Psoas muscle (tissue), 8 donors: Measurements from ENCODE around the gene AOPEP. TPM values are rescaled to one million over a fixed set of nuclear protein-coding genes. Genes with fewer than 3 reads are reported as not detected.
"Not testable (repeated sequence)": the region's sequence is repeated elsewhere in the genome, so short reads cannot be mapped to it uniquely, and the experiment has no call there.

ENCODE experiments used
- ATAC-seq, 4 donors: fragments of 200-7000 bp; cut with Tn5 transposase; one replicate each; pipeline ENCODE4 v1.9.1; 2020; ENCODE audit warnings: moderate library complexity in 3 of 4, mild to moderate bottlenecking in 2 of 4
- DNase-seq, 2 donors: peaks; one replicate each; pipeline ENCODE4 v3.0.0-alpha.2; 2020
- H3K27ac ChIP-seq: fragments of 200-600 bp; one replicate; pipeline ENCODE4 v1.8.0; 2022
- H3K27me3 ChIP-seq, 3 donors: fragments of 200-600 bp in 1 of 3; one replicate each; pipeline versions ENCODE4 v1.6.1 to v1.8.0; 2013 to 2022; ENCODE audit warnings: low read length in 2 of 3, mild to moderate bottlenecking in 2 of 3, moderate library complexity in 1 of 3; ENCODE audit not compliant: insufficient read depth in 3 of 3
- H3K36me3 ChIP-seq, 2 donors: fragments of 200-600 bp in 1 of 2; one replicate each; pipeline versions ENCODE4 v1.6.1 to v1.8.0; 2013 to 2022; ENCODE audit warnings: low read depth in 1 of 2, mild to moderate bottlenecking in 1 of 2, moderate library complexity in 1 of 2; ENCODE audit not compliant: insufficient read depth in 1 of 2
- H3K4me1 ChIP-seq: fragments of 200-600 bp; one replicate; pipeline ENCODE4 v1.8.0; 2022
- H3K4me3 ChIP-seq: fragments of 200-600 bp; one replicate; pipeline ENCODE4 v1.8.0; 2022; ENCODE audit warnings: mild to moderate bottlenecking
- H3K9me3 ChIP-seq: fragments of 200-600 bp; one replicate; pipeline ENCODE4 v1.8.0; 2022
- WGBS, 3 donors: extraction: QIAGEN DNeasy Blood & Tissue Kit; methylation state at CpG; one replicate each; pipeline versions ENCODE4 v1.1.6 to v1.1.7; 2013; 5-methylcytosine and 5-hydroxymethylcytosine counted together
- intact Hi-C, 2 donors: fragments of 100-400 bp; cut with DNase I; formaldehyde crosslinking; loops; one replicate each; pipeline versions ENCODE4 v1.11.0 to v1.14.2; 2022
- polyA plus RNA-seq, 3 donors: library from polyadenylated mRNA; stranded (reverse); fragments of 200-250 nt; gene quantifications; one replicate each; pipeline ENCODE4 v1.2.3, GENCODE V29; 2013
- total RNA-seq, 4 donors: library from RNA; stranded (reverse); fragmentation: NEBNext Ultra II Directional in 2 of 4; extraction: Animal tissue kit (Norgen Biotek cat#: 25700) in 2 of 4; gene quantifications; one replicate each; pipeline versions ENCODE4 v1.2.1 to v1.2.4, GENCODE V29; 2021 to 2023
- TF ChIP-seq, protein P1 (sequence below): fragments of 200-600 bp; IDR thresholded peaks from one replicate; pipeline ENCODE4 v1.8.0; 2022; ENCODE audit warnings: antibody characterized with exemption
- donor health status: healthy with polysubstance abuse.
- donor health status: DM: no; HTN: no; CAD: no; lungs with moderate emphysema.
- donor health status: Bipolar disorder and iron deficiency.
- donor health status: healthy.
- donor health status: DM: yes; HTN: yes; CAD: no.
- donor health status: DM: no; HTN: no; CAD: no.
- donor health status: DM: no; HTN: no; CAD: no.
- donor health status: DM: yes; HTN: yes; CAD: no.

The AOPEP gene
- total and polyA plus RNA-seq, 7 donors, result 46.4 to 96.9 (median 78.6) TPM

DNA sequence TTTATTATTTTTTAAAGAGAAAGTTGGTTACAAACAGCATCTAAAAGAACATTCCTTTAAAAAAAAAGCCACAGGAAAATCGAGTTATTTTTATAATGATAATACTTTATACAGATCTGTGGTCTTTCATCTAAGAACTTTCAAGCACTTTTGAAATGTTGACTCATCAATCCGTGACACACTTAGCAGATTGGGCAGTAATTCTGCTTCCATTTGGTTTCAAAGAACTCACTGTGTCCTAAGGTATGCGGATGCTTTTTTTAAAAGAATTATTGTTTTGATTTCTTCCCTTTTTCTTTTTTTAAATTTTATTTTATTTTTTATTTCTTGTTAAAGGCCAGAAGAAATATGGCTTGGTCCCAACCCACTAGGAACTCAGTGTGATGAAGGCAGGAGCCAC lies 147.8 kb downstream of the AOPEP start:
- Histone ChIP-seq H3K36me3 (no peaks in the 10 kb centered on the region), H3K27me3 (no peaks in the 10 kb centered on the region), H3K9me3 (no peaks in the 10 kb centered on the region), H3K27ac (no peak overlapping the region), H3K4me3 (no peak overlapping the region), H3K4me1 (peaks cover 63% of the 10 kb centered on the region)
- intact Hi-C loops, result loop anchor here in 1 of 2 donors (5.0 kb wide), 3 partner anchors 38 to 92 kb away; no protein-coding TSS in a partner anchor
- no peak for DNase-seq
- WGBS, 3 donors, result 48 to 73% (median 55%) methylated on average over 3 of the region's 3 CpGs
- no peak for ATAC-seq
- TF ChIP-seq, protein P1, sequence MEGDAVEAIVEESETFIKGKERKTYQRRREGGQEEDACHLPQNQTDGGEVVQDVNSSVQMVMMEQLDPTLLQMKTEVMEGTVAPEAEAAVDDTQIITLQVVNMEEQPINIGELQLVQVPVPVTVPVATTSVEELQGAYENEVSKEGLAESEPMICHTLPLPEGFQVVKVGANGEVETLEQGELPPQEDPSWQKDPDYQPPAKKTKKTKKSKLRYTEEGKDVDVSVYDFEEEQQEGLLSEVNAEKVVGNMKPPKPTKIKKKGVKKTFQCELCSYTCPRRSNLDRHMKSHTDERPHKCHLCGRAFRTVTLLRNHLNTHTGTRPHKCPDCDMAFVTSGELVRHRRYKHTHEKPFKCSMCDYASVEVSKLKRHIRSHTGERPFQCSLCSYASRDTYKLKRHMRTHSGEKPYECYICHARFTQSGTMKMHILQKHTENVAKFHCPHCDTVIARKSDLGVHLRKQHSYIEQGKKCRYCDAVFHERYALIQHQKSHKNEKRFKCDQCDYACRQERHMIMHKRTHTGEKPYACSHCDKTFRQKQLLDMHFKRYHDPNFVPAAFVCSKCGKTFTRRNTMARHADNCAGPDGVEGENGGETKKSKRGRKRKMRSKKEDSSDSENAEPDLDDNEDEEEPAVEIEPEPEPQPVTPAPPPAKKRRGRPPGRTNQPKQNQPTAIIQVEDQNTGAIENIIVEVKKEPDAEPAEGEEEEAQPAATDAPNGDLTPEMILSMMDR, result no peak

DNA sequence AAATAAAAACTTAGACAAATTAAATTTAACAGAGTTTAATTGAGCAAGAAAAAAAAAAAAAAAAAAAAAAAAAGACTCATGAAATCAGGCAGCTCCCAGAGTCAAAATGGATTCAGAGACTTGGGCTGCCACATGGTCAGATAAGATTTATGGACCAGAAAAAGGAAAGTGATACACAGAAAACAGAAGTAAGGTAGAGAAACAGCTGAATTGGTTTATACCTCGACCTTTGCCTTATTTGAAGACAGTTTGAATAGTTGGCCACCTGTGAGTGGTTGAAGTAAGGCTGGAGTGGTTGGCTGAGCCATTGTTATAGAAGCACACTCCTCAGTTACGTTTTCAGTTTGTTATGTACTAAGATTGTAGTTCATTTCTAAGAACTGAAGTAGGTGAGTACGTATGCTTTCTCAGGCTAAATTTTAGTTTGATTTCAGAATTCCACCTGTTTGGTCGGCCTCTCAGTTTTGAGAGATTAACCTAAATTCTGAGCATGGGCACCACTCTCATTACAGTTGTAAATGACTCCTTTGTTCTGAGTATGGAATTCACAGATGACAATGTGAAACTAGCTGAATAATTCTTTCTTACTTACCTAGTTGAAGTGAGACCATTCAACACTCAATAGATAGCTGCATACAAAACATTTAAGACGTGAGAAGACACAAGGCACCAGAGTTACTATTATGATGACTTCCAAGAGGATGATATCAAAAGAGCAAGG lies 149.0 kb downstream of the AOPEP start:
- intact Hi-C loops, result no loop called here
- 71 to 90% (median 77%) methylated on average over 5 of the region's 5 CpGs for WGBS, 3 donors

DNA sequence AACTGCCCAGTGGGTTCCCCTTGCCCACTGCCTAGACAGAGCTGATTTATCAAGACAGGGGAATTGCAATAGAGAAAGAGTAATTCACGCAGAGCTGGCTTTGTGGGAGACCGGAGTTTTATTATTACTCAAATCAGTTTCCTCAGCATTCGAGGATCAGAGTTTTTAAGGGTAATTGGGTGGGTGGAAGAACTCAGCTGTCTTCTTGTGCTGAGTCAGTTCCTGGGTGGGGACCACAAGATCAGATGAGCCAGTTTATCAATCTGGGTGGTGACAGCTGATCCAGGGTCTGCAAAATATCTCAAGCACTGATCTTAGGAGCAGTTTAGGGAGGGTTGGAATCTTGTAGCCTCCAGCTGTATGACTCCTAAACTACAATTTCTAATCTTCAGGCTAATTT lies 152.3 kb downstream of the AOPEP start:
- H3K27me3 ChIP-seq, H3K27ac ChIP-seq, intact Hi-C loops, ATAC-seq, H3K36me3 ChIP-seq, H3K4me3 ChIP-seq, H3K9me3 ChIP-seq, DNase-seq: not testable (repeated sequence)
- WGBS, 3 donors, result 69 to 83% (median 70%) methylated on average over 3 of the region's 3 CpGs
- H3K4me1 ChIP-seq, result peaks cover 24% of the 10 kb centered on the region

More for the DNA sequence above, 149.0 kb downstream of the AOPEP start:
- Histone ChIP-seq H3K9me3 (no peaks in the 10 kb centered on the region), H3K27ac (no peak overlapping the region), H3K4me1 (peaks cover 52% of the 10 kb centered on the region), H3K36me3 (no peaks in the 10 kb centered on the region), H3K4me3 (no peak overlapping the region), H3K27me3 (no peaks in the 10 kb centered on the region)
- DNase-seq (no peak), ATAC-seq (no peak)
- TF ChIP-seq, protein P1, result no peak

DNA sequence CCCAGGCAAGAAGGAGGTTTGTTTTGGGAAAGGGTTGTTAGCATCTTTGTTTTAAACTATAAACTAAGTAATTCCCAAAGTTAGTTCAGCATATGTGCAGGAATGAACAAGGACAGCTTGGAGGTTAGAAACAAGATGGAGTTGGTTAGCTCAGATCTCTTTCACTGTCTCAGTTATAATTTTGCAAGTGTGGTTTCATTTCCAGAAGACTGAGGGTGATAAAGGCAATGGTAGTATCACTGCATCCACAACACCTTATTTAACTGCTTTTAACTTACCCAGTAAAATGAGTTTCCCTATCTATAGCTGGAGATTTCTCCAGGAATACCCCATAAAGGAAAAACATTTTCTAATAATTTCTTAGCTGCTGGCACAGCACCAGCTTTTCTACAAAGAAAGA lies 152.7 kb downstream of the AOPEP start:
- DNase-seq, result no peak
- H3K27me3 ChIP-seq, result no peaks in the 10 kb centered on the region
- no peak overlapping the region for H3K27ac ChIP-seq
- H3K36me3 ChIP-seq, result no peaks in the 10 kb centered on the region
- intact Hi-C loops, result no loop called here
- no peak overlapping the region for H3K4me3 ChIP-seq
- H3K4me1 ChIP-seq, result peaks cover 19% of the 10 kb centered on the region
- TF ChIP-seq, protein P1, result no peak
- no peaks in the 10 kb centered on the region for H3K9me3 ChIP-seq
- ATAC-seq, result no peak

DNA sequence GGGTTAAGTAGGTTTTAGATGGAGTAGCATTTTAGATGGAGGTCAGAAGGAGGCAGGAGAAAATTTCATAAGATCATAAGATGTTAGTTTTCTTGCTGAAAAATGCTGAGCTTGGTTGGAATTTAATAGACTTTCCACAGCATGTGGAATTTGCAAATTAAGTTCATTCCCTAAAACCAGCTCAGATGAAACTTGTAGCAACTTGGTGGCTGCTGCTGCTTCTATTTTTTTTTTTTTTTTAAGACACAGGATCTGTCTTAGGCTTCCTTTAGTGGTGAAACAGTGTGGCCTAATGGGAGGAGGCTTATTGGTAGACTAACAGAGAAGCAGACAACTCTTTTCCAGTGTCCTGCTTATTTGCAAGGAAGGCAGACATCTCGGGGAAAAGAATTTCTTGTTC lies 154.5 kb downstream of the AOPEP start:
- intact Hi-C loops, result no loop called here
- DNase-seq, result no peak
- peaks cover 19% of the 10 kb centered on the region for H3K4me1 ChIP-seq
- peak overlapping the region; percentile 5 for H3K27ac ChIP-seq
- H3K27me3 ChIP-seq, result no peaks in the 10 kb centered on the region
- TF ChIP-seq, protein P1, result no peak
- no peaks in the 10 kb centered on the region for H3K36me3 ChIP-seq
- no peaks in the 10 kb centered on the region for H3K9me3 ChIP-seq
- WGBS, 3 donors, result 74 to 80% (median 77%) methylated on average over 1 of the region's 1 CpG
- no peak for ATAC-seq
- no peak overlapping the region for H3K4me3 ChIP-seq
